ENCODE data around the gene PRRX2.

The PRRX2 gene

DNA sequence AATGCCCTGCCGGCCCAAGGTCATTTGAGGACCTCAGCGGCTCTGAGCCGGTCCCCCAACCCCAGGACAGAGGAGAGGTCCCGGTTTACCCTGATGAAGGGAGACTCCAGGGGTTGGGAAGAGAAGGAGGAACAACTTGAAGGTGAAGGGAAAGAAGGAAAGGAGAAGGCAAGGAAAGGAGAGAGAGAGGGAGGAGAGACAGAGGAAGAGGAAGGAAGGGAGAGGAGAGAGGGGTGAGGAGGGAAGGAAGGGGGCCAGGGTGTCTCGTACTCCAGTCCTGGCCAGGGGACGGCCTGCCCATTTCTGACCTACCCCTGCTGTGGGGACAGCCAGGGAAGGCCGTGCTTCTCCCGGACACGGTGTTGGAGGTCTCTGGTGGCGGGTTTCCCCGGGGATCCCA is 1.9 kb downstream of the PRRX2 start:
- TF ChIP-seq, protein P1, sequence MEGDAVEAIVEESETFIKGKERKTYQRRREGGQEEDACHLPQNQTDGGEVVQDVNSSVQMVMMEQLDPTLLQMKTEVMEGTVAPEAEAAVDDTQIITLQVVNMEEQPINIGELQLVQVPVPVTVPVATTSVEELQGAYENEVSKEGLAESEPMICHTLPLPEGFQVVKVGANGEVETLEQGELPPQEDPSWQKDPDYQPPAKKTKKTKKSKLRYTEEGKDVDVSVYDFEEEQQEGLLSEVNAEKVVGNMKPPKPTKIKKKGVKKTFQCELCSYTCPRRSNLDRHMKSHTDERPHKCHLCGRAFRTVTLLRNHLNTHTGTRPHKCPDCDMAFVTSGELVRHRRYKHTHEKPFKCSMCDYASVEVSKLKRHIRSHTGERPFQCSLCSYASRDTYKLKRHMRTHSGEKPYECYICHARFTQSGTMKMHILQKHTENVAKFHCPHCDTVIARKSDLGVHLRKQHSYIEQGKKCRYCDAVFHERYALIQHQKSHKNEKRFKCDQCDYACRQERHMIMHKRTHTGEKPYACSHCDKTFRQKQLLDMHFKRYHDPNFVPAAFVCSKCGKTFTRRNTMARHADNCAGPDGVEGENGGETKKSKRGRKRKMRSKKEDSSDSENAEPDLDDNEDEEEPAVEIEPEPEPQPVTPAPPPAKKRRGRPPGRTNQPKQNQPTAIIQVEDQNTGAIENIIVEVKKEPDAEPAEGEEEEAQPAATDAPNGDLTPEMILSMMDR (IDR thresholded peaks at IDR 0.05; ENCODE audit: low read depth, low read length, missing control alignments), result no peak
- no peak overlapping the region for H3K4me3 ChIP-seq (ENCODE audit: low read depth, low read length)

DNA sequence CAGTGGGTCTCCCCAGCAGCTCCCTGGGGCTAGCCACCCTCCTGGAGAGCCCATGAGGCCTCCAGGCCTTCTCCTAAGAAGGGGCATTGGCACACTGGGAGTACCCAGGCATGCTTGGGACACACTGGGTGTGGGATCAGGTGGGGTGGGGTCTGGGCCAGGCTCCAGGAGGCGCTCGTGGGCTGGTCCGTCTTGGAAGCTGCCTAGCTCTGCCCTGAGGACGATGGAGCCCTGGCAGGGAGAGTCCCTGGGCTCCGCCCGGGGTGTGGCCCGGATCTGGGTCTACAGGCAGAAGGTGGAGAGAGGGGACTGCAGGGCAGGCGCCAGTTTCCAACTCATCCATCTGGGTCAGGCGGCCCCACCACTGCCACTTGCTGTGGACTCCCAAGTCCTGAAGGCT is 2.4 kb downstream of the PRRX2 start:
- Histone ChIP-seq H3K36me3 (replicated peaks) (no peaks in the 10 kb centered on the region), H3K27ac (no peak overlapping the region), H3K27me3 (replicated peaks) (peaks cover 4% of the 10 kb centered on the region), H3K4me3 (ENCODE audit: low read depth, low read length) (no peak overlapping the region)
- TF ChIP-seq, protein P1 (IDR thresholded peaks at IDR 0.05; ENCODE audit: low read depth, low read length, missing control alignments), result no peak
- DNase-seq, result no peak
- in situ Hi-C loops (cut with HindIII; ENCODE audit: low pct_ligation_motif_present, low sequenced_read_pairs), result no loop called here

More for the DNA sequence above, 1.9 kb downstream of the PRRX2 start:
- Histone ChIP-seq H3K36me3 (replicated peaks) (no peaks in the 10 kb centered on the region), H3K27ac (no peak overlapping the region), H3K27me3 (replicated peaks) (peaks cover 4% of the 10 kb centered on the region)
- DNase-seq, result no peak
- in situ Hi-C loops (cut with HindIII; ENCODE audit: low pct_ligation_motif_present, low sequenced_read_pairs), result no loop called here

DNA sequence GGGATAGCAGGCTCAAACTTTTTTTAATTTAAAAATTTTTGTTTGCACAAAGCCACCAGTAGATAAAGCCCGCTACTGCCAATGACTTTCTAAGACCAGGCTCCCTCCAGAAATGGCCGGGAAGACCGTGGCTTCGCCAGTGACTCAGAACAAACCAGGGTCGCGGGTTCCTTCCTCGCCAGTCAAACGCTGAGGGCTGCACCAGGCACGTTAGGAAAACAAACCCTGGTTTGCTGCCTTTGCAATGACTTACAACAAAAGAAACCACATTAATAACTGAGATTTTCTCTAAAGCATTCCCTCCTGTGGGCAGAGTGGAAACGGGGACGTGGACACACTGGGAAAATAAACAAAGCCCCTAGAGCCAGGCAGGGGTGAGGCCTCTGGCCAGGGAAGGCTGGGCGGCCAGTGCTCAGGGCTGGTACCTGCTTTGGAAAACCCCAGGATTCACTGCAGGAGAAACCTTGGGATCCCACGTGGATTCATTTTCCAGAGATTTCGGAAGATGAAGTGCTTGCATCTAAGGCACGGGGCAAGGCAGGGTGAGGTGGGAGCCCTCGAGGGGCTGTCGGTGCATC is 3.8 kb downstream of the PRRX2 start:
- in situ Hi-C loops (cut with HindIII; ENCODE audit: low pct_ligation_motif_present, low sequenced_read_pairs), result no loop called here
- Histone ChIP-seq H3K27me3 (replicated peaks) (peaks cover 4% of the 10 kb centered on the region), H3K27ac (no peak overlapping the region), H3K4me3 (ENCODE audit: low read depth, low read length) (no peak overlapping the region), H3K36me3 (replicated peaks) (no peaks in the 10 kb centered on the region)
- TF ChIP-seq, protein P1 (IDR thresholded peaks at IDR 0.05; ENCODE audit: low read depth, low read length, missing control alignments), result no peak
- DNase-seq, result peak; percentile 69

DNA sequence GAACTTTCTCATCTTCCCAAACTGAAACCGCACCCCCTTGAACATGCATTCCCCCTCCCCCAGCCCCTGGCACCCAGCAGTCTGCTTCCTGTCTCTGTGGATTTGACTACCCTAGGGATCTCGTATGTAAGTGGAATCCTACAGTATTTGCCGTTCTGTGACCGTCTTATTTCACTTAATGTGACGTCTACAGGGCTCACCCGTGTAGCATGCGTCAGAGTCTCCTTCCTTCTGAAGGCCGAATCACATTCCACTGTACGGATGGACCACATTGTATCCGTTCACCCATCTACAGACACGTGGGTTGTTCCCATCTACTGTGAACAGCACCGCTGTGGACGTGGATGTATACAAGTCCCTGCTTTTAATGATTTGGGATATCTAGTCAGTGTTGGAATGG is 4.5 kb downstream of the PRRX2 start:
- Histone ChIP-seq H3K27me3 (replicated peaks) (peaks cover 5% of the 10 kb centered on the region), H3K36me3 (replicated peaks) (no peaks in the 10 kb centered on the region), H3K27ac (no peak overlapping the region), H3K4me3 (ENCODE audit: low read depth, low read length) (no peak overlapping the region)
- peak; percentile 8 for DNase-seq
- in situ Hi-C loops (cut with HindIII; ENCODE audit: low pct_ligation_motif_present, low sequenced_read_pairs), result no loop called here
- TF ChIP-seq, protein P1 (IDR thresholded peaks at IDR 0.05; ENCODE audit: low read depth, low read length, missing control alignments), result no peak

DNA sequence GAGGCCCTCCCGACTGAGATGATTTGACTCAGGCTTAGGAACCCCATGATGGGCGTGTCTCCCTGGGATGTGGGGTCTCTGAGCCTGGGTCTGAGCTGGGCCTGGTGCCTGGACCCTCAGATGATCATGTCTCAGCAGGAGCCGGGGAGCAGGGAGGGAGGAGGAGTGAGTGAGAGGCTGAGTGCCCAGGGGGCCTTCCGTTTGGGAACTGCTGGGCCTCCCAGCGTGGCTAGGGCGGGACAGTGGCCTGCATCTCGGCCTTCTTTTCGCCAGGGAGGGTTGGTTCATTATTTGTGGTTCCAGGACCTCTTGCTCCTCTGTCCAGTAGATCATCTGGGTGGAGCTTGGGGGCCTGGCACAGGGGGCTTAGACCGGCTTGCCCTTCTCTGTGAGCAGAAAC is 5.6 kb downstream of the PRRX2 start:
- peaks cover 11% of the 10 kb centered on the region for H3K27me3 ChIP-seq (replicated peaks)
- no peak overlapping the region for H3K4me3 ChIP-seq (ENCODE audit: low read depth, low read length)
- H3K27ac ChIP-seq, result no peak overlapping the region
- no peak for DNase-seq
- TF ChIP-seq, protein P1 (IDR thresholded peaks at IDR 0.05; ENCODE audit: low read depth, low read length, missing control alignments), result no peak
- in situ Hi-C loops (cut with HindIII; ENCODE audit: low pct_ligation_motif_present, low sequenced_read_pairs), result no loop called here
- no peaks in the 10 kb centered on the region for H3K36me3 ChIP-seq (replicated peaks)

DNA sequence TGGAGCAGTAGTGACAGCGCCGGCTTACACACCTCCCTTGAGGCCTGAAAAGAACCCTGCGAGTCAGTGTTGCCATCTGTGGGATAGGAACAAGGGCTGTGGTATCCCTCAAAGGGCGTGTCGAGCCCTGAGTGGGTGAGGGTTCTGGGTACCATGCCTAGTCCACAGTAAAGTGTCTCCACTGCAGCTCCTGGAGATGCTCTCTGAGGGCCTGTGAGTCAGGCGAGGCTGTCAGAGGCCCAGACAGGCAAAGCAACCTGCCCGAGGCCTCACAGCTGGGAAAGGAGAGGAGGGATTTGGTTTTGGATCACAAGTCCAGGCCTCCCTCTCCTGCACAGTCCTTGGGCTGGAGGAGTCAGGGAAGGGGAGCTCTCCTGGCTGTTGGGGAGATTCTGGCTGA is 6.1 kb downstream of the PRRX2 start:
- in situ Hi-C loops (cut with HindIII; ENCODE audit: low pct_ligation_motif_present, low sequenced_read_pairs), result no loop called here
- no peak for DNase-seq

More for the DNA sequence above, 6.1 kb downstream of the PRRX2 start:
- H3K27ac ChIP-seq, result no peak overlapping the region
- H3K27me3 ChIP-seq (replicated peaks), result peaks cover 16% of the 10 kb centered on the region
- H3K36me3 ChIP-seq (replicated peaks), result no peaks in the 10 kb centered on the region
- TF ChIP-seq, protein P1 (IDR thresholded peaks at IDR 0.05; ENCODE audit: low read depth, low read length, missing control alignments), result no peak
- H3K4me3 ChIP-seq (ENCODE audit: low read depth, low read length), result no peak overlapping the region

All from brain microvascular endothelial cell (primary cell).